22Rv1 (cell line): ENCODE data around the gene TMPRSS6.

Source experiments
- ZFX ChIP-seq: fragments of 450-650 bp; IDR thresholded peaks from 2 replicates; pipeline ENCODE4 v1.6.1; 2017; ENCODE audit warnings: antibody characterized with exemption, borderline replicate concordance
- TF ChIP-seq, protein P1 (sequence below): fragments of 450-650 bp; IDR thresholded peaks from 2 replicates; pipeline ENCODE4 v1.5.1; 2017; ENCODE audit warnings: mild to moderate bottlenecking

DNA sequence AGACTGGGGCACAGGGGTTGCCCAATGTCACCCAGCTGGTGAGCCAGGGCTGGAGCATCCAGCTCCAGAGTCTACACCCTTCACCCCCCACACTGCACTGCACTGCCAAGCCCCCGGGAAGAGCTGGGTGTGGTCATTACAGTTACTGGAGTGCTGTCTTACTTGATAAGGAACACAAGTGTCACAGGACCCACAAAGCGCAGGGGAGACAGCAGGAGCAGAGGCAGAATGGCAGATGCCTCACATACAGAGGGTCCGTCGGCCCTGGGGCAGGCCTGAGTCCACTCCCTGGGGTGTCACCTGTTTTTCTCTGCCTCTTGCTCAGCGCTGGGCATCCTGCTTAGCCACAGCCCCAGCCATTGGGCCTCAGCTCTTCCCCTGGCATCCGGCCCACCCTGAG, 32.5 kb upstream of the TMPRSS6 start:
- TF ChIP-seq, protein P1, sequence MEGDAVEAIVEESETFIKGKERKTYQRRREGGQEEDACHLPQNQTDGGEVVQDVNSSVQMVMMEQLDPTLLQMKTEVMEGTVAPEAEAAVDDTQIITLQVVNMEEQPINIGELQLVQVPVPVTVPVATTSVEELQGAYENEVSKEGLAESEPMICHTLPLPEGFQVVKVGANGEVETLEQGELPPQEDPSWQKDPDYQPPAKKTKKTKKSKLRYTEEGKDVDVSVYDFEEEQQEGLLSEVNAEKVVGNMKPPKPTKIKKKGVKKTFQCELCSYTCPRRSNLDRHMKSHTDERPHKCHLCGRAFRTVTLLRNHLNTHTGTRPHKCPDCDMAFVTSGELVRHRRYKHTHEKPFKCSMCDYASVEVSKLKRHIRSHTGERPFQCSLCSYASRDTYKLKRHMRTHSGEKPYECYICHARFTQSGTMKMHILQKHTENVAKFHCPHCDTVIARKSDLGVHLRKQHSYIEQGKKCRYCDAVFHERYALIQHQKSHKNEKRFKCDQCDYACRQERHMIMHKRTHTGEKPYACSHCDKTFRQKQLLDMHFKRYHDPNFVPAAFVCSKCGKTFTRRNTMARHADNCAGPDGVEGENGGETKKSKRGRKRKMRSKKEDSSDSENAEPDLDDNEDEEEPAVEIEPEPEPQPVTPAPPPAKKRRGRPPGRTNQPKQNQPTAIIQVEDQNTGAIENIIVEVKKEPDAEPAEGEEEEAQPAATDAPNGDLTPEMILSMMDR: no peak
- TF ChIP-seq ZFX: no peak
